LHCN-M2 (cell line): ENCODE measurements around the gene KCNK10. TPM values are rescaled to one million over a fixed set of nuclear protein-coding genes. Genes with fewer than 3 reads are reported as not detected.

ENCODE experiments used
- total RNA-seq: library from RNA; depleted of rRNA; stranded (reverse); fragments of >200 nt; gene quantifications from 2 replicates; pipeline ENCODE4 v1.2.3, GENCODE V29; 2014; rRNA removed

Gene KCNK10
- total RNA-seq, 1 experiment from 2014 or later: not detected

Other genes starting within 250 kb of the KCNK10 start
- gene SPATA7, start 62.4 kb upstream of the KCNK10 start, total RNA-seq: 8.7 and 11.0 TPM in 2 replicates
- gene PTPN21, start 231.7 kb upstream of the KCNK10 start, total RNA-seq: 14.7 and 15.8 TPM in 2 replicates
- gene ZC3H14, start 239.8 kb upstream of the KCNK10 start, total RNA-seq: 84.4 and 87.8 TPM in 2 replicates